ES-I3 (cell line): ENCODE results near the gene SMARCA4.
"Not testable (repeated sequence)": the region's sequence is repeated elsewhere in the genome, so short reads cannot be mapped to it uniquely, and the experiment has no call there.

Experiments used
- H3K36me3 ChIP-seq: 2 replicates; pipeline ENCODE4 v1.6.1; 2013; ENCODE audit warnings: mild to moderate bottlenecking, low read length, control low read depth, moderate library complexity; ENCODE audit not compliant: insufficient read depth
- H3K4me1 ChIP-seq: 2 replicates; pipeline ENCODE4 v1.6.1; 2013; ENCODE audit warnings: mild to moderate bottlenecking, control low read depth, low read length; ENCODE audit not compliant: insufficient read depth
- H3K9ac ChIP-seq: 2 replicates; pipeline ENCODE4 v1.6.1; 2013; ENCODE audit warnings: low read depth, mild to moderate bottlenecking, low read length, moderate library complexity
- H3K9me3 ChIP-seq: 2 replicates; pipeline ENCODE4 v1.6.1; 2013; ENCODE audit warnings: mild to moderate bottlenecking, low read length, moderate library complexity; ENCODE audit not compliant: control insufficient read depth, insufficient read depth

SMARCA4 gene

GRCh38 chr19:11100049-11100448 lies 139.2 kb downstream of the SMARCA4 start:
- Histone ChIP-seq H3K9me3 (no peaks in the 10 kb centered on the region), H3K4me1 (peaks cover 7% of the 10 kb centered on the region; the same call in 1 of the 2 replicates), H3K36me3 (peaks cover 34% of the 10 kb centered on the region), H3K9ac (no peak overlapping the region)

- Histone ChIP-seq H3K4me1 (peaks cover 5% of the 10 kb centered on the region; the same call in 1 of the 2 replicates), H3K9ac (no peak overlapping the region), H3K36me3 (peaks cover 40% of the 10 kb centered on the region), H3K9me3 (no peaks in the 10 kb centered on the region)
These were observed 140.2 kb downstream of the SMARCA4 start for GRCh38 chr19:11101057-11101456.

DNA sequence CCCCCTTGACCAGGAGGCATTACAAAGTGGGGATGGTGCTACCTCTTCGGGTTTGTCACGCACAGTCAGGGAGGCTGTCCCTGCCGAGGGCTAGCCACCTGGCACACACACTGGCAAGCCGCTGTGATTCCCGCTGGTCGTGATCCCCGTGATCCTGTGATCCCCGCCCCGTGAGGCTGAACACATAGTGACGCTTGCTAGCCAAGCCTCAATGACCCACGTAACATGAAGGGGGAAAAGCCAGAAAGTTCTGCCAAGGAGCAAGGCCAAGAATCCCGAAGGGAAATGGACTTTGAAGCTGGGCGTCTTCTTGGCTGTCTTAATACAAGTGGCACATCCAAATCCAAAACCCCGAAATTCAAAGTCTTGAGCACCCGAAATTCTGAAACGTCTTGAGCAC lies 142.1 kb downstream of the SMARCA4 start:
- no peak overlapping the region for H3K9ac ChIP-seq
- no peaks in the 10 kb centered on the region for H3K4me1 ChIP-seq
- H3K36me3 ChIP-seq = peaks cover 48% of the 10 kb centered on the region
- H3K9me3 ChIP-seq = no peaks in the 10 kb centered on the region

DNA sequence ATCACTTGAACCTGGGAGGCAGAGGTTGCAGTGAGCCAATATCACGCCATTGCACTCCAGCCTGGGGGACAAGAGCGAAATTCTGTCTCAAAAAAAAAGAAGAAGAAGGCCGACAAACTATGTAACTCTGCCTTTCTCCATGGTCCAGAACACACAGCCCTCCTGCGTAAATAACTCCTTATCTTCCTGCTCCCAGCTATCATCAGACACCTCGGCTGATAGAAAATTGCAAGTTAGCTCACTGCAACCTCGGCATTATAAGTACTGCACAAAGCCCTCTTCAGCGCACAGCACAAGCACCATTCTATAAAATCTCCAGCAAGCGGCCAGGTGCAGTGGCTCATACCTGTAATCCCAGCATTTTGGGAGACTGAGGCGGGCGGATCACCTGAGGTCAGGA lies 142.8 kb downstream of the SMARCA4 start:
- H3K4me1 ChIP-seq, H3K9ac ChIP-seq, H3K9me3 ChIP-seq: not testable (repeated sequence)
- H3K36me3 ChIP-seq = peaks cover 52% of the 10 kb centered on the region

DNA sequence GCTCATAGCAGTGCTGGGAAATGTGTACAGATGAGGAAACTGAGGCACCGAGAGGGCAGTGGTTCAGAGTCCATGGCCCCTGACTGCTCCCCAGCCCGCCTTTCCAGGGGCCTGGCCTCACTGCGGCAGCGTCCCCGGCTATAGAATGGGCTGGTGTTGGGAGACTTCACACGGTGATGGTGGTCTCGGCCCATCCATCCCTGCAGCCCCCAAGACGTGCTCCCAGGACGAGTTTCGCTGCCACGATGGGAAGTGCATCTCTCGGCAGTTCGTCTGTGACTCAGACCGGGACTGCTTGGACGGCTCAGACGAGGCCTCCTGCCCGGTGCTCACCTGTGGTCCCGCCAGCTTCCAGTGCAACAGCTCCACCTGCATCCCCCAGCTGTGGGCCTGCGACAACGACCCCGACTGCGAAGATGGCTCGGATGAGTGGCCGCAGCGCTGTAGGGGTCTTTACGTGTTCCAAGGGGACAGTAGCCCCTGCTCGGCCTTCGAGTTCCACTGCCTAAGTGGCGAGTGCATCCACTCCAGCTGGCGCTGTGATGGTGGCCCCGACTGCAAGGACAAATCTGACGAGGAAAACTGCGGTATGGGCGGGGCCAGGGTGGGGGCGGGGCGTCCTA lies 144.3 kb downstream of the SMARCA4 start:
- Histone ChIP-seq H3K36me3 (peaks cover 61% of the 10 kb centered on the region), H3K4me1 (no peaks in the 10 kb centered on the region), H3K9me3 (no peaks in the 10 kb centered on the region), H3K9ac (no peak overlapping the region)

- no peaks in the 10 kb centered on the region for H3K9me3 ChIP-seq
- no peaks in the 10 kb centered on the region for H3K4me1 ChIP-seq
- H3K9ac ChIP-seq = no peak overlapping the region
- H3K36me3 ChIP-seq = peaks cover 68% of the 10 kb centered on the region
These were observed 145.6 kb downstream of the SMARCA4 start for GRCh38 chr19:11106477-11106876.

GRCh38 chr19:11108746-11109145 lies 147.9 kb downstream of the SMARCA4 start:
- H3K36me3 ChIP-seq = peaks cover 72% of the 10 kb centered on the region
- H3K9ac ChIP-seq = no peak overlapping the region
- no peaks in the 10 kb centered on the region for H3K4me1 ChIP-seq
- no peaks in the 10 kb centered on the region for H3K9me3 ChIP-seq

GRCh38 chr19:11111117-11111770 lies 150.4 kb downstream of the SMARCA4 start:
- Histone ChIP-seq H3K36me3 (peaks cover 74% of the 10 kb centered on the region), H3K4me1 (no peaks in the 10 kb centered on the region)

GRCh38 chr19:11111771-11112144 lies 150.9 kb downstream of the SMARCA4 start:
- Histone ChIP-seq H3K4me1 (no peaks in the 10 kb centered on the region), H3K9me3 (no peaks in the 10 kb centered on the region), H3K9ac (no peak overlapping the region), H3K36me3 (peaks cover 69% of the 10 kb centered on the region)

More at GRCh38 chr19:11111117-11111770, 150.4 kb downstream of the SMARCA4 start:
- no peaks in the 10 kb centered on the region for H3K9me3 ChIP-seq
- no peak overlapping the region for H3K9ac ChIP-seq
